Neuronal stem cell (in vitro differentiated cells): ENCODE results near the gene CRABP2.

Experiments used
- DNase-seq: peaks from one replicate; pipeline ENCODE4 v3.0.0-alpha.2; 2013; ENCODE audit warnings: low spot score
- H2AFZ ChIP-seq: one replicate; pipeline ENCODE4 v1.6.1; 2013; ENCODE audit warnings: mild to moderate bottlenecking, low read length, inconsistent platforms
- H2AK5ac ChIP-seq: 2 replicates; pipeline ENCODE4 v1.6.1; 2013; ENCODE audit warnings: low read depth, mild to moderate bottlenecking, inconsistent platforms, low read length, moderate library complexity, mixed read lengths
- H2BK120ac ChIP-seq: 2 replicates; pipeline ENCODE4 v1.6.1; 2013; ENCODE audit warnings: low read depth, mild to moderate bottlenecking, inconsistent platforms, low read length, moderate library complexity, mixed read lengths
- H2BK12ac ChIP-seq: one replicate; pipeline ENCODE4 v1.6.1; 2013; ENCODE audit warnings: low read length, inconsistent platforms
- H2BK15ac ChIP-seq: 2 replicates; pipeline ENCODE4 v1.6.1; 2013; ENCODE audit warnings: mild to moderate bottlenecking, low read length, inconsistent platforms, mixed read lengths
- H2BK5ac ChIP-seq: one replicate; pipeline ENCODE4 v1.6.1; 2013; ENCODE audit warnings: inconsistent platforms, mild to moderate bottlenecking, low read length, moderate library complexity
- H3K14ac ChIP-seq: one replicate; pipeline ENCODE4 v1.6.1; 2013; ENCODE audit warnings: low read length, inconsistent platforms
- H3K18ac ChIP-seq: 2 replicates; pipeline ENCODE4 v1.6.1; 2013; ENCODE audit warnings: low read length, inconsistent platforms
- H3K23ac ChIP-seq: 2 replicates; pipeline ENCODE4 v1.6.1; 2013; ENCODE audit warnings: low read depth, mild to moderate bottlenecking, mixed read lengths, low read length, inconsistent platforms; ENCODE audit not compliant: poor library complexity
- H3K27ac ChIP-seq: replicated peaks from 3 replicates; pipeline ENCODE4 v1.5.1; 2013; ENCODE audit warnings: low read length, inconsistent platforms
- H3K27me3 ChIP-seq, 3 experiments: 2 replicates each; pipeline ENCODE4 v1.6.1; 2013; ENCODE audit warnings: low read length in 3 of 3, mild to moderate bottlenecking in 2 of 3, inconsistent platforms in 1 of 3, low read depth in 1 of 3, mixed read lengths in 1 of 3, moderate library complexity in 1 of 3; ENCODE audit not compliant: control insufficient read depth in 3 of 3, insufficient read depth in 3 of 3
- H3K36me3 ChIP-seq, 2 donors: replicated peaks in 1 of 2; 2 replicates each; pipeline ENCODE4 v1.6.1; 2013; ENCODE audit warnings: low read length in 2 of 2; ENCODE audit not compliant: control insufficient read depth in 2 of 2, insufficient read depth in 2 of 2
- H3K4ac ChIP-seq: 2 replicates; pipeline ENCODE4 v1.6.1; 2013; ENCODE audit warnings: inconsistent platforms, mild to moderate bottlenecking, low read length, moderate library complexity
- H3K4me1 ChIP-seq, 2 donors: 1 replicate in 1 of 2; 2 replicates in 1 of 2; pipeline ENCODE4 v1.6.1; 2013; ENCODE audit warnings: low read length in 2 of 2, low read depth in 1 of 2; ENCODE audit not compliant: control insufficient read depth in 2 of 2, insufficient read depth in 1 of 2
- H3K4me2 ChIP-seq: one replicate; pipeline ENCODE4 v1.6.1; 2013; ENCODE audit warnings: mild to moderate bottlenecking, low read length, inconsistent platforms; ENCODE audit not compliant: insufficient read depth, poor library complexity, severe bottlenecking
- H3K4me3 ChIP-seq, 2 donors: 2 replicates each; pipeline ENCODE4 v1.5.1; 2013; ENCODE audit warnings: low read length in 2 of 2, mild to moderate bottlenecking in 2 of 2, inconsistent platforms in 1 of 2, moderate library complexity in 1 of 2
- H3K79me1 ChIP-seq: one replicate; pipeline ENCODE4 v1.6.1; 2013; ENCODE audit warnings: low read depth, mild to moderate bottlenecking, inconsistent platforms, low read length, moderate library complexity
- H3K9ac ChIP-seq: one replicate; pipeline ENCODE4 v1.6.1; 2013; ENCODE audit warnings: mild to moderate bottlenecking, low read depth, low read length, inconsistent platforms; ENCODE audit not compliant: poor library complexity
- H3K9me3 ChIP-seq, 2 donors: replicated peaks in 1 of 2; 2 replicates each; pipeline versions ENCODE3 to v1.6.1; 2013; ENCODE audit warnings: low read length in 2 of 2, mild to moderate bottlenecking in 2 of 2, inconsistent platforms in 1 of 2, low read depth in 1 of 2, mixed read lengths in 1 of 2, moderate library complexity in 1 of 2; ENCODE audit not compliant: control insufficient read depth in 2 of 2, insufficient read depth in 1 of 2
- H4K8ac ChIP-seq: one replicate; pipeline ENCODE4 v1.6.1; 2013; ENCODE audit warnings: low read depth, mild to moderate bottlenecking, inconsistent platforms, low read length, moderate library complexity
- H4K91ac ChIP-seq: one replicate; pipeline ENCODE4 v1.6.1; 2013; ENCODE audit warnings: low read length, low read depth, mild to moderate bottlenecking, inconsistent platforms; ENCODE audit not compliant: poor library complexity
- WGBS, 2 donors: extraction: QIAGEN DNeasy Blood & Tissue Kit; methylation state at CpG; one replicate each; pipeline ENCODE4 v1.1.7; 2013; ENCODE audit warnings: missing lambda C conversion rate in 2 of 2, mixed read lengths in 1 of 2; ENCODE audit not compliant: insufficient read length in 2 of 2, insufficient replicate concordance in 1 of 2; ENCODE audit errors: extremely low coverage in 2 of 2; 5-methylcytosine and 5-hydroxymethylcytosine counted together

Gene CRABP2

GRCh38 chr1:156746406-156746727 lies 41.0 kb upstream of the CRABP2 start:
- peaks cover 24 to 59% of the 10 kb centered on the region in 2 donors for H3K36me3 ChIP-seq
- H3K23ac ChIP-seq: peak overlapping the region; percentile 26
- no peak overlapping the region for H2BK12ac ChIP-seq
- no peak overlapping the region for H2BK120ac ChIP-seq
- peak overlapping the region; percentile 74 for H3K4me2 ChIP-seq
- H3K18ac ChIP-seq: peak overlapping the region; percentile 94
- H3K4ac ChIP-seq: no peak overlapping the region
- peak overlapping the region; percentile 42 for H2AK5ac ChIP-seq
- H3K14ac ChIP-seq: no peak overlapping the region
- H3K9ac ChIP-seq: no peak overlapping the region
- peak overlapping the region in 1 of 2 donors; percentile 59 for H3K4me3 ChIP-seq
- H2AFZ ChIP-seq: no peak overlapping the region
- no peak for DNase-seq
- H2BK5ac ChIP-seq: peak overlapping the region; percentile 100
- H3K4me1 ChIP-seq: peaks cover 35 to 46% of the 10 kb centered on the region in 2 donors
- no CpG with 5 or more reads among the region's 9 CpGs for WGBS, 2 donors
- H3K27ac ChIP-seq: peak overlapping the region; percentile 100
- H4K91ac ChIP-seq: no peak overlapping the region
- no peaks in the 10 kb centered on the region for H3K27me3 ChIP-seq
- no peaks in the 10 kb centered on the region for H3K9me3 ChIP-seq
- H3K79me1 ChIP-seq: peaks cover 7% of the 10 kb centered on the region
- H2BK15ac ChIP-seq: no peak overlapping the region
- H4K8ac ChIP-seq: no peak overlapping the region

GRCh38 chr1:156745881-156746280 lies 40.5 kb upstream of the CRABP2 start:
- Histone ChIP-seq H3K18ac (peak overlapping the region; percentile 94), H3K4ac (no peak overlapping the region), H3K9ac (no peak overlapping the region), H3K14ac (no peak overlapping the region), H2AFZ (no peak overlapping the region), H3K4me2 (peak overlapping the region; percentile 74), H4K91ac (no peak overlapping the region), H2BK12ac (no peak overlapping the region), H3K4me1 (peaks cover 36 to 47% of the 10 kb centered on the region in 2 donors), H2BK120ac (no peak overlapping the region), H2AK5ac (peak overlapping the region; percentile 42), H4K8ac (no peak overlapping the region), H3K27me3 (no peaks in the 10 kb centered on the region), H3K9me3 (no peaks in the 10 kb centered on the region), H3K27ac (peak overlapping the region; percentile 100), H2BK15ac (no peak overlapping the region), H3K36me3 (peaks cover 24 to 59% of the 10 kb centered on the region in 2 donors), H2BK5ac (peak overlapping the region; percentile 100), H3K79me1 (peaks cover 7% of the 10 kb centered on the region), H3K4me3 (peak overlapping the region in 1 of 2 donors; percentile 59), H3K23ac (no peak overlapping the region)
- DNase-seq: no peak
- WGBS, 2 donors: no CpG with 5 or more reads among the region's 3 CpGs

- peaks cover 24 to 57% of the 10 kb centered on the region in 2 donors for H3K36me3 ChIP-seq
- H3K27ac ChIP-seq: peak overlapping the region; percentile 18
Measured at GRCh38 chr1:156744786-156745419, 39.5 kb upstream of the CRABP2 start.

GRCh38 chr1:156744344-156744743 lies 39.0 kb upstream of the CRABP2 start:
- Histone ChIP-seq H3K79me1 (peaks cover 7% of the 10 kb centered on the region), H3K4me1 (peaks cover 34 to 46% of the 10 kb centered on the region in 2 donors), H3K36me3 (peaks cover 24 to 52% of the 10 kb centered on the region in 2 donors)

More at GRCh38 chr1:156744786-156745419, 39.5 kb upstream of the CRABP2 start:
- Histone ChIP-seq H2BK15ac (no peak overlapping the region), H4K8ac (no peak overlapping the region), H2AK5ac (peak overlapping the region; percentile 0), H3K4me3 (no peak overlapping the region), H3K14ac (no peak overlapping the region), H2AFZ (no peak overlapping the region), H3K4me2 (no peak overlapping the region), H3K23ac (no peak overlapping the region), H2BK5ac (no peak overlapping the region), H3K9ac (peak overlapping the region; percentile 52), H4K91ac (no peak overlapping the region), H3K9me3 (no peaks in the 10 kb centered on the region), H3K4ac (no peak overlapping the region), H2BK12ac (no peak overlapping the region), H3K18ac (no peak overlapping the region), H2BK120ac (no peak overlapping the region), H3K27me3 (no peaks in the 10 kb centered on the region), H3K4me1 (peaks cover 38 to 52% of the 10 kb centered on the region in 2 donors), H3K79me1 (peaks cover 7% of the 10 kb centered on the region)
- no CpG with 5 or more reads among the region's 14 CpGs for WGBS, 2 donors
- no peak for DNase-seq

More at GRCh38 chr1:156744344-156744743, 39.0 kb upstream of the CRABP2 start:
- no peak overlapping the region for H4K8ac ChIP-seq
- no peak overlapping the region for H3K14ac ChIP-seq
- no peak overlapping the region for H3K4me3 ChIP-seq
- H3K9me3 ChIP-seq: no peaks in the 10 kb centered on the region
- no peak overlapping the region for H2BK120ac ChIP-seq
- DNase-seq: no peak
- H2BK12ac ChIP-seq: no peak overlapping the region
- H3K18ac ChIP-seq: no peak overlapping the region
- H3K23ac ChIP-seq: no peak overlapping the region
- WGBS, 2 donors: no CpG with 5 or more reads among the region's 12 CpGs
- H2AFZ ChIP-seq: no peak overlapping the region
- no peak overlapping the region for H2BK5ac ChIP-seq
- H3K9ac ChIP-seq: no peak overlapping the region
- no peak overlapping the region for H2AK5ac ChIP-seq
- H2BK15ac ChIP-seq: no peak overlapping the region
- no peak overlapping the region for H3K27ac ChIP-seq
- H3K4ac ChIP-seq: no peak overlapping the region
- no peak overlapping the region for H4K91ac ChIP-seq
- no peaks in the 10 kb centered on the region for H3K27me3 ChIP-seq
- H3K4me2 ChIP-seq: no peak overlapping the region
